HCT116 (cell line): Measurements from ENCODE around the gene GGCX.

Source experiments
- ELF1 ChIP-seq: IDR thresholded peaks from 2 replicates; pipeline ENCODE4 v1.6.1; 2012; ENCODE audit warnings: low read depth, borderline replicate concordance
- EZH2 ChIP-seq: fragments of 200-600 bp; sonication (generic); IDR thresholded peaks from 2 replicates; pipeline ENCODE4 v1.6.1; 2017; ENCODE audit warnings: antibody characterized with exemption, mixed run types
- RAD21 ChIP-seq: IDR thresholded peaks from 2 replicates; pipeline ENCODE4 v1.6.1; 2012; ENCODE audit warnings: low read depth, mild to moderate bottlenecking
- TF ChIP-seq, protein P1 (sequence below), 3 experiments: fragments of 200-600 bp in 1 of 3; sonication (generic) in 1 of 3; IDR thresholded peaks in 2 of 3; conservative IDR thresholded peaks in 1 of 3; 2 replicates each; pipeline ENCODE4 v1.5.1; 2012 to 2017; ENCODE audit warnings: low read depth in 2 of 3, low read length in 2 of 3, antibody characterized with exemption in 1 of 3, borderline replicate concordance in 1 of 3, control low read depth in 1 of 3, mild to moderate bottlenecking in 1 of 3, mixed read lengths in 1 of 3, mixed run types in 1 of 3, moderate library complexity in 1 of 3; ENCODE audit not compliant: insufficient read depth in 1 of 3

DNA sequence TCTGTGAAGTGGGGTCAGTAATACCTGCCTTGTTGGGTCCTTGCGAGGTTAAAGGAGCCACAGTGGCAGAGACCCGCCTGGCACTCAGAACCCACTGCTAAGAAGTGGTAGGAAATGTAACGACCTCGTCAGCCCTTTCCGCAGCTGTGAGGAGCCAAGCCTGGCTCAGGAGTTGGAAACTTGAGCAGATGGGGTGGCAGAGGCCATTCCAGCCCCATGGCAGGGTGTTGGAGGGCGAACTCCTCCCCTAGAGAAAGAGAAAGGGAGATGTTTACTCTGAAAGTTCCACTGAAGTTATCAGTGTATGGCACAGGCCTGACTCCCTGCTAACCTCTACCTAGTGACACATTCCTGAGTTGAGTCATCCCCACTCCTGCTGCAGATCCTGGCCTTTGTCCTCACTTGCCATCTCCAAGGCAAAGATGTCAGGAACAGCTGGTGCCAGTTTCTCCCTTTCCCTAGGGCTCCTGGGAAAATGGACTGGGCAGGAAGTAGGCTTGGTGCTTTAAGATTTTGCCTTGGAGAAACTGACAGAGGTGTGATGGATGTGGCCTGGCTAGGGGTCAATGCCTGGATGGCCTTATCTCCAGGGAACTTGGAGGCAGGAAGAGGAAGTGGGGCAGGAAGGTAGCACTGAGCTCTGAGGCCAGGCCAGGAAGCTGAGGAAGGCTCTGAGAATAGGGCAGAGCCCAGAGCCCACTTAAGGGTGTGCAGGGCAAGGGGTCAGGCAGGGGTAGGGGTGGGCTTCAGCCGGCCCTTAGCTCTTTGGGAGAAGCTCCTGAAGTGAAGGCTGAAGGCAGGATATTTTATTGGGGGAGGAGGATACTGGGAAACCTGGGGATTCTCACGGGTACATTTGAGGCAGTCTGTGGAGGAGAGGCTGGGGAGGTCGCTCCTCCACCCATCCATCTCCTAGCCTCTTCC, 23.8 kb upstream of the GGCX start:
- TF ChIP-seq EZH2 (no peak), RAD21 (no peak), ELF1 (no peak)
- TF ChIP-seq, protein P1, sequence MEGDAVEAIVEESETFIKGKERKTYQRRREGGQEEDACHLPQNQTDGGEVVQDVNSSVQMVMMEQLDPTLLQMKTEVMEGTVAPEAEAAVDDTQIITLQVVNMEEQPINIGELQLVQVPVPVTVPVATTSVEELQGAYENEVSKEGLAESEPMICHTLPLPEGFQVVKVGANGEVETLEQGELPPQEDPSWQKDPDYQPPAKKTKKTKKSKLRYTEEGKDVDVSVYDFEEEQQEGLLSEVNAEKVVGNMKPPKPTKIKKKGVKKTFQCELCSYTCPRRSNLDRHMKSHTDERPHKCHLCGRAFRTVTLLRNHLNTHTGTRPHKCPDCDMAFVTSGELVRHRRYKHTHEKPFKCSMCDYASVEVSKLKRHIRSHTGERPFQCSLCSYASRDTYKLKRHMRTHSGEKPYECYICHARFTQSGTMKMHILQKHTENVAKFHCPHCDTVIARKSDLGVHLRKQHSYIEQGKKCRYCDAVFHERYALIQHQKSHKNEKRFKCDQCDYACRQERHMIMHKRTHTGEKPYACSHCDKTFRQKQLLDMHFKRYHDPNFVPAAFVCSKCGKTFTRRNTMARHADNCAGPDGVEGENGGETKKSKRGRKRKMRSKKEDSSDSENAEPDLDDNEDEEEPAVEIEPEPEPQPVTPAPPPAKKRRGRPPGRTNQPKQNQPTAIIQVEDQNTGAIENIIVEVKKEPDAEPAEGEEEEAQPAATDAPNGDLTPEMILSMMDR (IDR thresholded peaks at IDR 0.05 in 2 of 3, conservative IDR thresholded peaks at IDR 0.05 in 1 of 3; ENCODE audit: borderline replicate concordance in 1 of 3, insufficient read depth in 1 of 3, low read depth in 2 of 3, low read length in 2 of 3): no peak
